GM12878 (cell line): ENCODE data around the gene AFMID. TPM values are rescaled to one million over a fixed set of nuclear protein-coding genes. Genes with fewer than 3 reads are reported as not detected.

ENCODE experiments used
- BMI1 ChIP-seq: fragments of 450-650 bp; IDR thresholded peaks from 2 replicates; pipeline ENCODE4 v1.6.1; 2016; ENCODE audit warnings: mild to moderate bottlenecking, moderate library complexity, borderline replicate concordance
- NR2C2 ChIP-seq: IDR thresholded peaks from 2 replicates; pipeline ENCODE4 v1.6.1; 2011; ENCODE audit warnings: borderline replicate concordance, low read depth; ENCODE audit not compliant: control insufficient read depth, insufficient read length
- RELA ChIP-seq: fragments of 450-650 bp; IDR thresholded peaks from 2 replicates; pipeline ENCODE4 v1.8.0; 2014; ENCODE audit warnings: borderline replicate concordance; ENCODE audit not compliant: partially characterized antibody
- SMARCA5 ChIP-seq: fragments of 450-650 bp; IDR thresholded peaks from 2 replicates; pipeline ENCODE4 v1.6.1; 2017; ENCODE audit warnings: mild to moderate bottlenecking
- SP1 ChIP-seq: IDR thresholded peaks from one replicate; pipeline ENCODE4 v1.6.1; 2011; ENCODE audit warnings: low read depth, low read length
- SREBF2 ChIP-seq: IDR thresholded peaks from 2 replicates; pipeline ENCODE4 v1.6.1; 2012; ENCODE audit warnings: mild to moderate bottlenecking, low read length
- SUPT20H ChIP-seq: IDR thresholded peaks from 2 replicates; pipeline ENCODE4 v1.6.1; 2011; ENCODE audit warnings: low read depth, mild to moderate bottlenecking, low read length, moderate library complexity, borderline replicate concordance; ENCODE audit not compliant: control insufficient read depth
- TCF7 ChIP-seq: IDR thresholded peaks from 2 replicates; pipeline ENCODE4 v1.6.1; 2014; ENCODE audit warnings: antibody characterized with exemption, borderline replicate concordance
- WRNIP1 ChIP-seq: IDR thresholded peaks from 2 replicates; pipeline ENCODE4 v1.6.1; 2011; ENCODE audit warnings: low read depth, low read length, improper control_type of control experiment, borderline replicate concordance
- ZNF207 ChIP-seq: fragments of 450-650 bp; IDR thresholded peaks from 2 replicates; pipeline ENCODE4 v1.6.1; 2014; ENCODE audit warnings: antibody characterized with exemption, mild to moderate bottlenecking, borderline replicate concordance
- polyA plus RNA-seq, 11 experiments: library from polyadenylated mRNA; depleted of rRNA in 4 of 11; unstranded in 6 of 11; stranded (reverse) in 5 of 11; fragments of >200 nt; fragmentation: Nextera tagmentation in 4 of 11; fragmentation: Illumina TruSeq in 1 of 11; extraction: Ambion mirVana in 4 of 11; extraction: Trizol in 1 of 11; gene quantifications; 1 replicate in 1 of 11; 2 replicates in 10 of 11; pipeline versions ENCODE4 v1.2.1 to v1.2.3, GENCODE V29; 2011 to 2016; ENCODE audit warnings: inconsistent platforms in 2 of 11, missing spikeins in 2 of 11, low read depth in 1 of 11
- total RNA-seq, 4 experiments: library from RNA; depleted of rRNA in 3 of 4; stranded (reverse); fragments of >200 nt in 3 of 4; fragmentation: Illumina TruSeq in 1 of 4; extraction: Trizol in 1 of 4; gene quantifications; 2 replicates each; pipeline versions ENCODE4 v1.2.1 to v1.2.3, GENCODE V29; 2013 to 2021
- TF ChIP-seq, protein P1 (sequence below): fragments of 450-650 bp; IDR thresholded peaks from 2 replicates; pipeline ENCODE4 v1.6.1; 2017; ENCODE audit warnings: mild to moderate bottlenecking
- TF ChIP-seq, protein P2 (sequence below): IDR thresholded peaks from 2 replicates; pipeline ENCODE4 v1.6.1; 2012; ENCODE audit warnings: improper control_type of control experiment, low read depth, low read length; ENCODE audit not compliant: insufficient replicate concordance
- TF ChIP-seq, protein P3 (sequence below): fragments of 450-650 bp; IDR thresholded peaks from 2 replicates; pipeline ENCODE4 v1.6.1; 2017; ENCODE audit warnings: low read depth, mild to moderate bottlenecking, moderate library complexity
- TF ChIP-seq, protein P4 (sequence below): fragments of 450-650 bp; IDR thresholded peaks from 2 replicates; pipeline ENCODE4 v1.6.1; 2017; ENCODE audit warnings: mild to moderate bottlenecking, moderate library complexity

Gene AFMID
- total and polyA plus RNA-seq, 10 of the 15 experiments (the other 5 are each of a cell fraction or from before 2014, with no cell fraction given) = 36.1 to 98.8 (median 51.6) TPM

DNA sequence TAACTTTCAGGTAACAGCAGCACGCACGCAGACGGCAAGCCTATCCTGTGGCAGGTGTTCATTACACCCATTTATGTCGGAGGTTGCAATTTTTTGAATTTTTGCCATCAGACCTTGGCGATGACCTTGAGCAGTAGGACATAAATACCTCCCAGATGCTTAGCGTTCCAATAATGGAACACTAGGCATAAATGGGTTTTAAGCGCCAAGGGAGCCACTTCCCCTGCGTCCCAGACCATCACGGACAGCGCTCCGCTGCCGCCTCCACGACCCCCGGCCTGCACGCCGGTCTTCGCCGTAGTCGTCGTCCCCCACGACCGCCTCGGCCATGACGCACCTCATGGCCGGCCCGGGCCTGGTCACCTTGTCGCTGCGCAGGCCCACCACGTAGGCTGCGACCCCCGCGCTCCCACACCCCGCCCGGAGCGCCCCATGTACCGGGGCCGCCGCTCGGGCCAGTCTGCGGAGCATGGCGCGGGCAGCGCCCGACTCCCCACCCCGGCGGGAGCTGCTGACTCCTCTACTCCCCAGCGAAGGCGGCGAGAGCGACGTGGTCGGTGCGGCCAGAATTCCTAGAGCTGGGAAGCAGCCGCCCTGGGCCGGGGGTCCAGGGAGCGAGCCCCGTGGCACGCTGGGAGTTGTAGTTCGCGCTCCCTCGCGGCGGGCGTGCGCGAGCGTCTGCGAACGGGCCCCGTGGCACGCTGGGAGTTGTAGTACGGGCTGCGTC lies 66.9 kb downstream of the AFMID start (continued):
- TF ChIP-seq, protein P1, sequence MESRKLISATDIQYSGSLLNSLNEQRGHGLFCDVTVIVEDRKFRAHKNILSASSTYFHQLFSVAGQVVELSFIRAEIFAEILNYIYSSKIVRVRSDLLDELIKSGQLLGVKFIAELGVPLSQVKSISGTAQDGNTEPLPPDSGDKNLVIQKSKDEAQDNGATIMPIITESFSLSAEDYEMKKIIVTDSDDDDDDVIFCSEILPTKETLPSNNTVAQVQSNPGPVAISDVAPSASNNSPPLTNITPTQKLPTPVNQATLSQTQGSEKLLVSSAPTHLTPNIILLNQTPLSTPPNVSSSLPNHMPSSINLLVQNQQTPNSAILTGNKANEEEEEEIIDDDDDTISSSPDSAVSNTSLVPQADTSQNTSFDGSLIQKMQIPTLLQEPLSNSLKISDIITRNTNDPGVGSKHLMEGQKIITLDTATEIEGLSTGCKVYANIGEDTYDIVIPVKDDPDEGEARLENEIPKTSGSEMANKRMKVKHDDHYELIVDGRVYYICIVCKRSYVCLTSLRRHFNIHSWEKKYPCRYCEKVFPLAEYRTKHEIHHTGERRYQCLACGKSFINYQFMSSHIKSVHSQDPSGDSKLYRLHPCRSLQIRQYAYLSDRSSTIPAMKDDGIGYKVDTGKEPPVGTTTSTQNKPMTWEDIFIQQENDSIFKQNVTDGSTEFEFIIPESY = no peak
- TF ChIP-seq SMARCA5 = no peak
- TF ChIP-seq BMI1 = no peak
- TF ChIP-seq SP1 = no peak
- TF ChIP-seq, protein P2, sequence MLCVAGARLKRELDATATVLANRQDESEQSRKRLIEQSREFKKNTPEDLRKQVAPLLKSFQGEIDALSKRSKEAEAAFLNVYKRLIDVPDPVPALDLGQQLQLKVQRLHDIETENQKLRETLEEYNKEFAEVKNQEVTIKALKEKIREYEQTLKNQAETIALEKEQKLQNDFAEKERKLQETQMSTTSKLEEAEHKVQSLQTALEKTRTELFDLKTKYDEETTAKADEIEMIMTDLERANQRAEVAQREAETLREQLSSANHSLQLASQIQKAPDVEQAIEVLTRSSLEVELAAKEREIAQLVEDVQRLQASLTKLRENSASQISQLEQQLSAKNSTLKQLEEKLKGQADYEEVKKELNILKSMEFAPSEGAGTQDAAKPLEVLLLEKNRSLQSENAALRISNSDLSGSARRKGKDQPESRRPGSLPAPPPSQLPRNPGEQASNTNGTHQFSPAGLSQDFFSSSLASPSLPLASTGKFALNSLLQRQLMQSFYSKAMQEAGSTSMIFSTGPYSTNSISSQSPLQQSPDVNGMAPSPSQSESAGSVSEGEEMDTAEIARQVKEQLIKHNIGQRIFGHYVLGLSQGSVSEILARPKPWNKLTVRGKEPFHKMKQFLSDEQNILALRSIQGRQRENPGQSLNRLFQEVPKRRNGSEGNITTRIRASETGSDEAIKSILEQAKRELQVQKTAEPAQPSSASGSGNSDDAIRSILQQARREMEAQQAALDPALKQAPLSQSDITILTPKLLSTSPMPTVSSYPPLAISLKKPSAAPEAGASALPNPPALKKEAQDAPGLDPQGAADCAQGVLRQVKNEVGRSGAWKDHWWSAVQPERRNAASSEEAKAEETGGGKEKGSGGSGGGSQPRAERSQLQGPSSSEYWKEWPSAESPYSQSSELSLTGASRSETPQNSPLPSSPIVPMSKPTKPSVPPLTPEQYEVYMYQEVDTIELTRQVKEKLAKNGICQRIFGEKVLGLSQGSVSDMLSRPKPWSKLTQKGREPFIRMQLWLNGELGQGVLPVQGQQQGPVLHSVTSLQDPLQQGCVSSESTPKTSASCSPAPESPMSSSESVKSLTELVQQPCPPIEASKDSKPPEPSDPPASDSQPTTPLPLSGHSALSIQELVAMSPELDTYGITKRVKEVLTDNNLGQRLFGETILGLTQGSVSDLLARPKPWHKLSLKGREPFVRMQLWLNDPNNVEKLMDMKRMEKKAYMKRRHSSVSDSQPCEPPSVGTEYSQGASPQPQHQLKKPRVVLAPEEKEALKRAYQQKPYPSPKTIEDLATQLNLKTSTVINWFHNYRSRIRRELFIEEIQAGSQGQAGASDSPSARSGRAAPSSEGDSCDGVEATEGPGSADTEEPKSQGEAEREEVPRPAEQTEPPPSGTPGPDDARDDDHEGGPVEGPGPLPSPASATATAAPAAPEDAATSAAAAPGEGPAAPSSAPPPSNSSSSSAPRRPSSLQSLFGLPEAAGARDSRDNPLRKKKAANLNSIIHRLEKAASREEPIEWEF = no peak
- no peak for TF ChIP-seq NR2C2
- TF ChIP-seq, protein P3, sequence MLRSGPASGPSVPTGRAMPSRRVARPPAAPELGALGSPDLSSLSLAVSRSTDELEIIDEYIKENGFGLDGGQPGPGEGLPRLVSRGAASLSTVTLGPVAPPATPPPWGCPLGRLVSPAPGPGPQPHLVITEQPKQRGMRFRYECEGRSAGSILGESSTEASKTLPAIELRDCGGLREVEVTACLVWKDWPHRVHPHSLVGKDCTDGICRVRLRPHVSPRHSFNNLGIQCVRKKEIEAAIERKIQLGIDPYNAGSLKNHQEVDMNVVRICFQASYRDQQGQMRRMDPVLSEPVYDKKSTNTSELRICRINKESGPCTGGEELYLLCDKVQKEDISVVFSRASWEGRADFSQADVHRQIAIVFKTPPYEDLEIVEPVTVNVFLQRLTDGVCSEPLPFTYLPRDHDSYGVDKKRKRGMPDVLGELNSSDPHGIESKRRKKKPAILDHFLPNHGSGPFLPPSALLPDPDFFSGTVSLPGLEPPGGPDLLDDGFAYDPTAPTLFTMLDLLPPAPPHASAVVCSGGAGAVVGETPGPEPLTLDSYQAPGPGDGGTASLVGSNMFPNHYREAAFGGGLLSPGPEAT = no peak
- TF ChIP-seq ZNF207 = peak; percentile 87; the same call in 1 of the 2 replicates
- TF ChIP-seq SREBF2 = no peak
- peak; percentile 59 for TF ChIP-seq RELA
- TF ChIP-seq, protein P4, sequence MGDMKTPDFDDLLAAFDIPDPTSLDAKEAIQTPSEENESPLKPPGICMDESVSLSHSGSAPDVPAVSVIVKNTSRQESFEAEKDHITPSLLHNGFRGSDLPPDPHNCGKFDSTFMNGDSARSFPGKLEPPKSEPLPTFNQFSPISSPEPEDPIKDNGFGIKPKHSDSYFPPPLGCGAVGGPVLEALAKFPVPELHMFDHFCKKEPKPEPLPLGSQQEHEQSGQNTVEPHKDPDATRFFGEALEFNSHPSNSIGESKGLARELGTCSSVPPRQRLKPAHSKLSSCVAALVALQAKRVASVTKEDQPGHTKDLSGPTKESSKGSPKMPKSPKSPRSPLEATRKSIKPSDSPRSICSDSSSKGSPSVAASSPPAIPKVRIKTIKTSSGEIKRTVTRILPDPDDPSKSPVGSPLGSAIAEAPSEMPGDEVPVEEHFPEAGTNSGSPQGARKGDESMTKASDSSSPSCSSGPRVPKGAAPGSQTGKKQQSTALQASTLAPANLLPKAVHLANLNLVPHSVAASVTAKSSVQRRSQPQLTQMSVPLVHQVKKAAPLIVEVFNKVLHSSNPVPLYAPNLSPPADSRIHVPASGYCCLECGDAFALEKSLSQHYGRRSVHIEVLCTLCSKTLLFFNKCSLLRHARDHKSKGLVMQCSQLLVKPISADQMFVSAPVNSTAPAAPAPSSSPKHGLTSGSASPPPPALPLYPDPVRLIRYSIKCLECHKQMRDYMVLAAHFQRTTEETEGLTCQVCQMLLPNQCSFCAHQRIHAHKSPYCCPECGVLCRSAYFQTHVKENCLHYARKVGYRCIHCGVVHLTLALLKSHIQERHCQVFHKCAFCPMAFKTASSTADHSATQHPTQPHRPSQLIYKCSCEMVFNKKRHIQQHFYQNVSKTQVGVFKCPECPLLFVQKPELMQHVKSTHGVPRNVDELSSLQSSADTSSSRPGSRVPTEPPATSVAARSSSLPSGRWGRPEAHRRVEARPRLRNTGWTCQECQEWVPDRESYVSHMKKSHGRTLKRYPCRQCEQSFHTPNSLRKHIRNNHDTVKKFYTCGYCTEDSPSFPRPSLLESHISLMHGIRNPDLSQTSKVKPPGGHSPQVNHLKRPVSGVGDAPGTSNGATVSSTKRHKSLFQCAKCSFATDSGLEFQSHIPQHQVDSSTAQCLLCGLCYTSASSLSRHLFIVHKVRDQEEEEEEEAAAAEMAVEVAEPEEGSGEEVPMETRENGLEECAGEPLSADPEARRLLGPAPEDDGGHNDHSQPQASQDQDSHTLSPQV = no peak
- TF ChIP-seq SUPT20H = no peak
- no peak for TF ChIP-seq WRNIP1
- TF ChIP-seq TCF7 = no peak
